HG02759 (cell line): ENCODE data around the gene ENOPH1.
A peak's percentile ranks its signal among the peaks of the same experiment; 100 is the strongest.
"Not testable (repeated sequence)": the region's sequence is repeated elsewhere in the genome, so short reads cannot be mapped to it uniquely, and the experiment has no call there.

Experiments used
- ATAC-seq: cut with Tn5 transposase; IDR thresholded peaks from one replicate; pipeline ENCODE4 v1.9.1; 2021; ENCODE audit warnings: mild to moderate bottlenecking, moderate library complexity; ENCODE audit not compliant: unreplicated experiment

The ENOPH1 gene

DNA sequence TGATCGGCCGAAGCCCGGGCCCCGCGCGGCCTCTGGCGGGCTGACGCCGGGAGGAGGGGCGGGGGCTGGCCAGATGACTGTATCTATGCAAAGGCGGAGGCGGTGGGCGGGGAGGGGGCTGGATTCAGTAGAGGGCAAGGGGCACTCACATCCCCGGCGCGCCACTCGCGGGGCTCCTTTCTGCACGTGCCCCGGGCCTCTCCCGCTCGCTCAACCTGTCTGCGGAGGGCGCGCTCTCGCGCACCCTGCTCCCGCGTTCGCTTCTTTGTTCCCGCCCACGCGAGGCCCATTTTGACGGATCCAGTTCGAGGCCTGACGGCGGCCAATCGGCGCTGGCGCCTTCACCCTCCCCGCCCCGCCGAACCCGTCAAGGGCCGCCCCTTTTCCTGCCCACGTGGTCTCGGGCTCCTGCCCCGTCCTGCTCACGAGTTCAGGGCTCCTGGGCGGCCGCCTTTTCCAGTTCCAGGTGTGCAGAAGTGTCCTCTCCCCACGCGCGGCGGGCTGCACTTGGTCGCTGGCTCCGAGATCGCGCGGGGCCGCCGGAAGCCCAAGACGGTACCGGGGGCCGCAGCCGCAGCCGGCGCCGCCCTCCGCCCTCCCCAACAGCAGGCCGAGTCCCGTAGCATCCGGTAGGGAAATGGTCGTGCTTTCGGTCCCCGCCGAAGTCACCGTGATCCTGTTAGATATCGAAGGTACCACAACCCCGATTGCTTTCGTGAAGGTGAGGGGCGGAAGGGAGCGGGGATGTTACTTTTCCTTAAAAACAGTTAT is at the start of gene ENOPH1, which contains the start of gene HNRNPDL:
TSS of gene ENOPH1 (plus strand) at position 398 of the 771 bp plus-strand sequence. CDS start at position 638, 240 bp downstream.
TSS of gene HNRNPDL (minus strand) at position 270 of the 771 bp plus-strand sequence. CDS start 772 bp downstream, outside the sequence.
- ATAC-seq = peak; percentile 70

DNA sequence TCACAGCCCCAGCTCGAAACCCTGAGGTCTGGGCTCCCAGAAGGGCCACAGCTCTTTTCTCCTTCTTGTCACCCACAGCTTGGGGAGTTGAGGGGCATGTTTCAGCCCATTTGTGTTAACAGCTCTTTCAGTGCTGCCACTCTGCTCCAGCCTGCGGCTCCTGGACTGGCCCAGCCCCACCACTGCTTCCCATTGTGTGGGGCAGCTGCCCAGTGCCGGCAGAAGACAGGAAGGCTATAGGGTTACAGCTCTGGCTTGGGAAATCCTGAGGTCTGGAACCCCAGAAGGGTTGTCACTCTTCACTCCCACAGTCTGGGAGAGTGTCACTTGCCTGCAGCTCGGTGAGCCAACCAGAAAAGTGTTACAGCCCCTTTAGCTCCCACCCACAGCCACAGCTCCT is 49.6 kb upstream of the ENOPH1 start:
- ATAC-seq = no peak

DNA sequence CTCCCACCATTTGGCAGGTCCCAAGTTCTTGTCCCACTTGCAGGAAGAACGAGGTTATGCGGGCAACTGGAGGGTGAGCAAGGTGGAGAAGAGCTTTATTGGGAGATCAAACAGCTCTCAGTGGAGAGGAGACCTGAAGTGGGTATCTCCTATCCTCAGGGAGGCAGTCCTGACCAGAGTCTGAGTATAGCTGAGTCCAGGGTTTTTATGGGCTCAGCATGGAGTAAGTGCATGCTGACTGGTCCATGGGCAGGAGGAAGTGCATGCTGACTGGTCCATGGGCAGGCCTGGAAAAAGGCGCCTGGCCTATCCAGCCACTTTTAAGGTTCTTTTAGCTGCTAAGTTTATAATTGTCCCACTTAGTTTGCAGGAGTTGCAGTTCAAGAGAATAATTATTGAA is 49.2 kb upstream of the ENOPH1 start:
- ATAC-seq = no peak

GRCh38 chr4:82381661-82382296 is 48.6 kb upstream of the ENOPH1 start:
- no peak for ATAC-seq

GRCh38 chr4:82382751-82383150 is 47.6 kb upstream of the ENOPH1 start:
- no peak for ATAC-seq

- not testable (repeated sequence) for ATAC-seq
These were observed 44.1 kb upstream of the ENOPH1 start for GRCh38 chr4:82386312-82386711.

DNA sequence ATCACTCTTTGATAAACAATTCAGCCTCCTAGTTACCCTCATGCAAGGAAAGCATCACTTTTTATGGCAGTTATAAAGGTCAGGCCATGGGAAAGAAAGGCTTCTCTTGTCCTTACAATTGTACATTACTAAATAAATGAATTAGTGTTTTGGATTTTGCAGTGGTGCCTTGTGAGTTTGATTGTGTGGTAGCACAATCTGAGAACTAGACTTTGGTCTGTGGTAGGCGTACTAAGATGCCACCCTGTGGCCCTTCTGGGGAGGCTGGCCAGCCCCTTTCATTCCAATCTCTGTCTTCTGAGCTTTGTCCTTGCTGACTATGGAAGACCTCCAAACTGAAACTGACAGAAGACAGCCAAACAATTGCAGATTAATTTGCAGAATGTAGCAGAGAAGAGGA is 42.0 kb upstream of the ENOPH1 start:
- no peak for ATAC-seq

DNA sequence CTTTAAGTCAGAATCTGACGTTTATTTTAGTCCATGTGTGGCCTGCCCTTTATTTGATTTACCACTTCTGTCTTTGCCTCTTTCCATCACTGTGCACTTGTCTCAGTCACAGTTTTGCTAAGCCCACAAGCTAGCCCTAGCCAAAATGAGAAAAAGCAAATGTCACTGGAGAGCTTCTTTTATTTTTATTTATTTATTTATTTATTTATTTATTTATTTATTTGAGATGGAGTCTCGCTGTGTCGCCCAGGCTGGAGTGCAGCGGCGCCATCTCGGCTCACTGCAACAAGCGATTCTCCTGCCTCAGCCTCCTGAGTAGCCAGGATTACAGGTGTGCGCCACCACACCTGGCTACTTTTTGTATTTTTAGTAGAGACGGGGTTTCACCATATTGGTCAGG is 40.3 kb upstream of the ENOPH1 start:
- ATAC-seq = not testable (repeated sequence)

DNA sequence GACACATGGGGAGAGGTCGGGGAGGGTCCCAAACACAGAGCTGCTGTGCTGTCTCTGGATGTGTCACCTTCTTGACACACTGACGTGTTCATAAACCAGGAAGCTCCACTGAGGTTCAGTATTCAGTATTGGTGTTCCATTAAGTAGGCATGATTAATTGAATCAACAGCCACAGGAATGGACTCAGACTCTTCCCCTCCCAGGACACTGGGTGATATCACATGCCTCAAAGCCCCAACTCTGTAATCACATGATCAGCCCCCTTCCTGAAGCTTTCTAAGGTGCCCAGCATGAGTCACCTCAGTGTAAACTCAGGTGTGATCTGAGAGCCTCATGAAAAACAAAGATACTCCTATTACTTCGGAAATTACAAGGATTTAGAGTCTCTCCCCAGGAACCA is 35.5 kb upstream of the ENOPH1 start:
- no peak for ATAC-seq

DNA sequence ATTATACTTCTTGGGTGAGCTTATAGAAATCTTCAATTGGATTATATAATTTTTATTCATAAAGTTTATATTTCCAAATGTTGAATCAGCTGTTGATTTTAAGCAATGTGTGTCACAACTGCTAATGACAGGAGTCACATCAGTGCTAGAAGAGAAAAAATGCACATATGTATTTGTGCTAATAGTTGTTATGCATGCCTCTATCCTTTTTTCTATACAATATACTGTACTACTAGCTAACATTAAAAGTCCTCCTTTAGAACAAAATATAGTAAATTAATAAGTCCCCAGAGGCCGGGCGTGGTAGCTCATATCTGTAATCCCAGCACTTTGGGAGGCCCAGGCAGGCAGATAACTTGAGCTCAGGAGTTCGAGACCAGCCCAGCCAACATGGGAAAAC is 32.9 kb upstream of the ENOPH1 start:
- ATAC-seq = no peak

GRCh38 chr4:82398263-82398662 is 32.1 kb upstream of the ENOPH1 start:
- ATAC-seq = no peak

- no peak for ATAC-seq
These were observed 28.8 kb upstream of the ENOPH1 start for GRCh38 chr4:82401600-82401999.

GRCh38 chr4:82402196-82402775 is 28.1 kb upstream of the ENOPH1 start:
- ATAC-seq = no peak

DNA sequence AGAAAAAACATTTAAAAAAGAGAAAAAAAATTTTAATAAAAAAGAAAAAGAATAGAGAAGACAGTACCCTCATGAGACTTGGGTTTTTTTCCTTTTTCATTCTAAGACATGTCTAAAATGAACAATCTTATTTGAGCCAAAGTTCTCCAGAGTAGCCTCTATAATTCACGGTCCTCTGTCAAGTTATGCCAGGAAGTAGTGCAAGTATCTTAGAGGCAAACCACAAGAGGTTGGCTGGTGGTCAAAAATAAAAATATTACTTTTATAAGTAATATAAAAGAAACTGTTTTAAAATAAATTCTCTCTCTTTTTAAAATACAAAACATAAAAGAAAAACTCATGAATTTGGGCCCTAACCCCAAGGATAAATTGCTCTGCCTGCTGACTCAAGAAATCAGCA is 26.7 kb upstream of the ENOPH1 start:
- no peak for ATAC-seq

DNA sequence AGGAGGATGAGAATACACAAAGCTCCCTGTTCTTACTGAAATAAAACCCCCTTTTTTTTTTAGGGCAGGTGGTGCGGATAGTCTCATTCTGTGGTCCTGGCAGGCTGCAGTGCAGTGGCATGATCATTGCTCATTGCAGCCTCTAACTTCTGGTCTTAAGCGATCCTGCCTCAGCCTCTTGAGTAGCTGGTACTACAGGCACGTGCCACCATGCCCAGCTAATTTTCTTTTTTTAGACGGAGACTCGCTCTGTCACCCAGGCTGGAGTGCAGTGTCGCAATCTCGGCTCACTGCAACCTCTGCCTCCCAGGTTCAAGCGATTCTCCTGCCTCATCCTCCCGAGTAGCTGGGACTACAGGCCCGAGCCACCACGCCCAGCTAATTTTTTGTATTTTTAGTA is 15.3 kb upstream of the ENOPH1 start:
- ATAC-seq = not testable (repeated sequence)

- no peak for ATAC-seq
These were observed 14.4 kb upstream of the ENOPH1 start for GRCh38 chr4:82415922-82416365.

DNA sequence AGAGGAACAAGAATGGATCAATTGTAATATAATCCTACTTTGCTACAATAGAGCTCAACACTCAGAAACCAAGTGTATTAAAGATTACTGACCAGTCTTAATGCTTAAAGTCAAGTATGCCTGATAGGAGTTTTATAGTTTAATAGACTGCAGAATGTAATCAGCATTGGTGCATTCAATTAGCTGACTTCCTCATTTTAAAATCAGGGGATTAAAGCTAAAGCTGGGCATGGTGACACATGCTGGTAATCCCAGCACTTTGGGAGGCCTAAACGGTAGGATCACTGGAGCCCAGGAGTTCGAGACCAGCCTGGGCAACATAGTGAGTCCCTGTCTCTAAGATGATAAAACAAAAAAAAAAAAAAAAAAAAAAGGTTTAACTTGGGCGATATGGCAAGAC is 10.9 kb upstream of the ENOPH1 start:
- no peak for ATAC-seq

DNA sequence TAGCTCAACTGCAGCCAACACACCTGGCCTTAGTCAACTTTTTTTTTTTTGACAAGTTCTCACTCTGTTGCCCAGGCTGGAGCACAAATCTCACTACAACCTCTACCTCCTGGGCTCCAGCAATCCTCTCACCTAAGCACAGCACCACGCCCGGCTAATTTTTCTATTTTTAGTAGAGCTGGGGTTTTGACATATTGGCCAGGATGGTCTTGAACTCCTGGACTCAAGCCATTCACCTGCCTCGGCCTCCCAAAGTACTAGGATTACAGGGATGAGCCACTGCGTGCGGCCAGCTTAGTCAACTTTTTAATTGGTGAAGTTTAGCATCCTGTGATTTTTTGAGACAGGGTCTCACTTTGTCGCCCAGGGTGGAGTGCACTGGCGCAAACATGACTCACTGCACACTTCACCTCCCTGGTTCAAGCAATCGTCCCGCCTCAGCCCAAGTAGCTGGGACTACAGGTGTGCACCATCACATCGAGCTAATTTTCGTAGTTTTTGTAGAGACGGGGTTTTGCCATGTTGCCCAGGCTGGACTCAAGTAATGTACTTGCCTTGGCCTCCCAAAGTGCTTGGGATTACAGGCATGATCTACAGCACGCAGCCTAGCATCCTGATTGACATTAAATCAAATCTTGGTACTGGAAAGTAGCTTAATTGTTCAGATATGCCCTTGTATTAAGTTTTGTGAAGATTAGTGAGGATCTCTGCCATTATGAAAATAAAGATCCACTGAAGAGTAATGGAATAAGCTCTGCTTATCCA is 8.4 kb upstream of the ENOPH1 start:
- no peak for ATAC-seq

DNA sequence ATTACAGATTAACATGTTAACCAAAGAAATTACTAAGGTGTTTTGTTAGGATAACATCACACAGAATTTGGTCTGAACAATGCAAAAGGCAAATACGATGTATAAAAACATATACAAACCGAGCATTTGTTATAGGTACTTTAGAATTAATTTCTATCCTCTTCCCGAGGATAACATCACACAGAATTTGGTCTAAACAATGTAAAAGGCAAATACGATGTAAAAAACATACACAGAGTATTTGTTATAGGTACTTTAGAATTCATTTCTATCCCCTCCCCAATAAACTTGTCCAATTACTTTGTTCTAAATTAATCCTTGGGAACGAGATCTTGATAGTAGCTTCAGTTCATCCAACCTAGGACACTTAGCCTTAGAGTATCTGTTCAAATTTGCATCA is 7.8 kb upstream of the ENOPH1 start:
- ATAC-seq = no peak

- ATAC-seq = no peak
These were observed 6.9 kb upstream of the ENOPH1 start for GRCh38 chr4:82423245-82424054.
